Astrocyte of the spinal cord (primary cell): Measurements from ENCODE around the gene PRKD3.
A peak's percentile ranks its signal among the peaks of the same experiment; 100 is the strongest.

Source experiments
- DNase-seq: peaks from one replicate; pipeline ENCODE4 v3.0.0; 2011; ENCODE audit warnings: low read depth, low spot score
- H3K4me3 ChIP-seq: 2 replicates; pipeline ENCODE4 v1.5.1; 2011; ENCODE audit warnings: low read depth, mild to moderate bottlenecking, low read length, moderate library complexity
- in situ Hi-C: cut with HindIII; loops from 2 replicates; pipeline ENCODE4 v1.10.0; 2017; ENCODE audit warnings: low sequenced_read_pairs
- TF ChIP-seq, protein P1 (sequence below): IDR thresholded peaks from 2 replicates; pipeline ENCODE4 v1.5.1; 2012; ENCODE audit warnings: low read depth, mild to moderate bottlenecking, low read length, inconsistent platforms

The PRKD3 gene

DNA sequence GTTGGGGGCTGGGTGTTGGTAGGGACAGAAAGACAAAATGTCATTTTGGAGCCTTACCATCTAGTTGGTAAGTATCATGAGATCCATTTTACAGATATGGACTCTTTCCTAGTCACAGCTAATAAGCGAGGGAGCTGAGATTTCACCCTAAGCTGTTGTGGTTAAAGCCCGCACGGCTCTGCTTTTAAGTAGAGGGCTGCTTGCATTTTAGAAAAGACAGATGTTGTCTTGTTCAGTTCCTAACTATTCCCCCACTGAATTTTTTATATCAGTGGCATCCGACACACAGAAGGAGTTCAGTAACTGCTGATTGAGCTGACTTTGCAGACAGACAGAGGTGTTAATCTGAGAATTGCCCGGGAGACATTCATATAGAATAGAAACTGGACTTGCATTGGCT lies 23.5 kb upstream of the PRKD3 start:
- no peak overlapping the region for H3K4me3 ChIP-seq
- in situ Hi-C loops: no loop called here
- no peak for DNase-seq
- TF ChIP-seq, protein P1, sequence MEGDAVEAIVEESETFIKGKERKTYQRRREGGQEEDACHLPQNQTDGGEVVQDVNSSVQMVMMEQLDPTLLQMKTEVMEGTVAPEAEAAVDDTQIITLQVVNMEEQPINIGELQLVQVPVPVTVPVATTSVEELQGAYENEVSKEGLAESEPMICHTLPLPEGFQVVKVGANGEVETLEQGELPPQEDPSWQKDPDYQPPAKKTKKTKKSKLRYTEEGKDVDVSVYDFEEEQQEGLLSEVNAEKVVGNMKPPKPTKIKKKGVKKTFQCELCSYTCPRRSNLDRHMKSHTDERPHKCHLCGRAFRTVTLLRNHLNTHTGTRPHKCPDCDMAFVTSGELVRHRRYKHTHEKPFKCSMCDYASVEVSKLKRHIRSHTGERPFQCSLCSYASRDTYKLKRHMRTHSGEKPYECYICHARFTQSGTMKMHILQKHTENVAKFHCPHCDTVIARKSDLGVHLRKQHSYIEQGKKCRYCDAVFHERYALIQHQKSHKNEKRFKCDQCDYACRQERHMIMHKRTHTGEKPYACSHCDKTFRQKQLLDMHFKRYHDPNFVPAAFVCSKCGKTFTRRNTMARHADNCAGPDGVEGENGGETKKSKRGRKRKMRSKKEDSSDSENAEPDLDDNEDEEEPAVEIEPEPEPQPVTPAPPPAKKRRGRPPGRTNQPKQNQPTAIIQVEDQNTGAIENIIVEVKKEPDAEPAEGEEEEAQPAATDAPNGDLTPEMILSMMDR: no peak

DNA sequence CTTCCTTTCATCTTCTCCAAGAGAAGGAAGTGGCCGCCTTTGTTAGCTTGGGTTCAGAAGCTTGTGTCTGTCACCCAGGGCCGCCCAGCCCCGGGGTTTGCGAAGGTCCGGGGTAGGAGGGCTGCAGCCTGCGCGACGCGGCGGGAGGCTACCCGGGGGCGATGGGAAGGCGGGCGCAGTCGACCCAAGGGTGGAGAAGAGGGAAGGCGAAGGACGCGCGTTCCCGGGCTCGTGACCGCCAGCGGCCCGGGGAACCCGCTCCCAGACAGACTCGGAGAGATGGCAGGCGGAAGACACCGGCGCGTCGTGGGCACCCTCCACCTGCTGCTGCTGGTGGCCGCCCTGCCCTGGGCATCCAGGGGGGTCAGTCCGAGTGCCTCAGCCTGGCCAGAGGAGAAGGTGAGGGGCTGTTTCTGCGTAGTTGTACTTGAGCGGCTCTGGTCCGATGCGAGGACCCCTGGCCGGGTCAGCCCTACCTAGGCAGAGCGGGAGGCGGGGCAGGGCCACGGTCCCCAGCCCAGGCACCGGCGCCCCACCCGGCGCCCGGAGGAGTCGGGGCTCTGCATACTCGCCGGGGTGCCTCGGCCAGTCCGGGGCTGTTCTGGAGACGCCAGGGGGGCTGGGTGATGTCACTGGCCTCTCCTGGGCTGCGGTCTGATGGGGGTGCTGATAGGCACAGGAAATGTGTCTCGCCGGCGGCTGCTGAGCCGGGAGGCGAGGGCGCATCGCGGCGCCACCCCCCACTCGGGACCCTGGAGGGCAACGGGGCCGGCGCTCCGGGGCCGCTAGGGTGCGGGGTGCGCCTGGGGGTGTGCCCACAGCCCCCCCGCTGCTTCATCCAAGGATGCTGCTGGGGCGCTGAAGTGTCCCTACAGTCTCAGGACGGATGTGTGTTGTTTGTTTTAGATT lies 20.1 kb upstream of the PRKD3 start, which contains the start of gene QPCT:
Gene QPCT, plus strand, starts transcription at position 178 of the 909 bp plus-strand sequence. Its CDS starts 102 bp downstream, at position 280.
- in situ Hi-C loops: no loop called here
- TF ChIP-seq, protein P1: no peak
- peak within 1 kb of the TSS; percentile 56 for H3K4me3 ChIP-seq
- peak; percentile 43 for DNase-seq

DNA sequence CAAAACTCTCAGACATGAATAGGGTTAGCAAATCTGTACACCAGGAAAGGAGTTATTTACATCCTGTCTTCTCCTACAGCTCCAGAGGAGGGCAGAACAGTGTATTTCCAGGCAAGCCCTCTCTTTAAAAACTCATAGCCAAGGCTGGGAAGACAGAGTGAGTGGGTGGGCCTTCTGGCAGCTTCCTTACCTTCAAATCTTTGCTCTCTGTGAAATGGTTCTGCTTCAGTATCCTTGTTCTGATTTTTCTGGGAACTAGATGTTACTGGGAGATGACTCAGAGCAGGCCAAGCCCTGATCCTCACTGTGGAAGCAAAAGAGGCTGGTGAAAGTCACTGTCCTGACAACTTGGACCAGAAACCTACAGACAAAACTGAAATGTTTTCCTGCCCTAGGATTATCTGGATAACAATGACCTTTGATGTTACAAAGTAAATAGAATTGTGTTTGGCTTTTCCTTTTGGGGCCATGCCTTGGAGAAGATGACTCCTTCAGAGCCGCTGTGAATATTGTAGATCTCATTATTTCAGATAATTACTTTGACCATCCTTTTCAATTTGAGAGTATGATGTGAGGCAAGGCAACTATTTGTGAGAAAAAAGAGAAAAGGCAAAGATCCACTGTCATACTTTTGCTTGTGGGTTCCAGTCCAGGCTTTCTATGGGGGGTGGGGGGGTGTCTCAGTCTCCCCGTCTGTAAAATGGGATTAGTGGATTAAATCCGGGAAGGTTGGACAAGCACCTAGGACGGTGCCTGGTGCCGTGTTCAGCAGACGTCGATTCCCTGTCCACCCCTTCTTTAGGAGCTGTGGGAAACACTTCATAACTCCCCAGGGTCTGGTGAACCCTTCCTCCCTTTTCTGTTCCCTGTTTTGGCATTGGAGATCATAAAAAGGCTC lies 19.2 kb upstream of the PRKD3 start:
- peak; percentile 67 for DNase-seq
- H3K4me3 ChIP-seq: peak overlapping the region; percentile 56
- in situ Hi-C loops: no loop called here
- TF ChIP-seq, protein P1: peak; percentile 48

DNA sequence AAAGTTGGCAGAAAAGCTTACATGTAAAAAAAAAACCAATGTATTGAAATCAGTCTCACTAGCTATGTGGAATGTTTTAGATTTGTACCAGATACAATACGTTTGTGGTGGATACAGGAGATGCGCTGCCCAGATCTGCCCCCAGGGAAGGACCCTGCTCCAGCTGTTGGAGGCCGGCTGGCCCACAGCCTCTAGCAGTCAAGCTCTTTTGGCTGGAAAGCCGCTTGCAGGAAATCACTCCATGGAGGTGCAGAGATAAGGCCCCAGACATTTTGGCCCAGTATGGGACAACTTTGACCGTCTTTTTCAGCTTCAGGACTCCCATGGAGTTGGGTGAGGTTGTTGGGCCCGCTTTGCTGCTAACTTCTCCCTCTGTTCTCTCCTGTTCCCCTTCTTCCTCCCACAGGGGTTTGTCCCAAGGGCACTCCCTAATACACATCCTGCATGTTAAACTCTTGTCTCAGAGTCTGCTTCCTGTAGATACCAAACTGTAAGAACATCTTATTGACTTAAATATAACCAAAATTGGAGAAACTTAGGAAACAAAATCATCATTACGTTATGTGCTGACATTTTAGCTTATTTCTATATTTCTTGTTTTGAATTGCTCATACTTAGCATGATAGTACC lies 18.1 kb upstream of the PRKD3 start:
- TF ChIP-seq, protein P1: no peak
- DNase-seq: no peak
- in situ Hi-C loops: no loop called here
- H3K4me3 ChIP-seq: no peak overlapping the region

DNA sequence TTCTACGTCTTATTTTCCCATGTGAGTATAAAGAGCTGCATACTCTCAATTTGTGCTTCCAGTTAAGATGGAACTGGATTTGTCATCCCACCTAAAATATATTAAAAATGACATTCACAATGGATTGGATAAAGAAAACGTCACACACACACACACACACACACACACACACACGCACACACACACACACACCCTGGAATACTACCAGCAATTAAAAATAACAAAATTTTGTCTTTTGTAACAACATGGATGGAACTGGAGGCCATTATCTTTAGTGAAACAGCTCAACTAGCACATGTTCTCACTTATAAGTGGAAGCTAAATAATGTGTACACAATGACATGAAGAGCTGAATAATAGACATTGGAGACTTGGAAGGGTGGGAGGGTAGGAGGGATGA lies 16.0 kb upstream of the PRKD3 start:
- no peak overlapping the region for H3K4me3 ChIP-seq
- in situ Hi-C loops: no loop called here
- TF ChIP-seq, protein P1: no peak
- DNase-seq: no peak

DNA sequence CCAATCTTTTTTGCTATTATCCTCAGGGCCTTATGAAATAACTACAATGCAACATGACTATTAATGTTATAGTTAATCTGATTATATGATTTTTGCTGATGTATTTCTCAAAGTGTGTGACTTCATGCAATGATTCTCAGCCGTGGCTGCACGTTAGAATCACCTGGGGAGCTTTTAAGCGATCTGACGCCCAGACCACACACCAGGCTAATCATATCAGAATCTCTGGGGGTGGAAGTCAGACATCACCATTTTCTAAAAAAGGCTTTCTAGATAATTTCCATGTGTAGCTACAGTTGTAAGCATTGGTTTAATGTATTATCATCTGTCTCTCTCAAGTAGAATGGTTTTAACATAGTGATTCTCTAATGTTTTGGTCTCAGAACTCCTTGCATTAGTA lies 14.3 kb upstream of the PRKD3 start:
- in situ Hi-C loops: no loop called here
- TF ChIP-seq, protein P1: no peak
- no peak overlapping the region for H3K4me3 ChIP-seq
- no peak for DNase-seq
